ENCODE data around the gene NAA15. TPM values are rescaled to one million over a fixed set of nuclear protein-coding genes. Genes with fewer than 3 reads are reported as not detected.
"Not testable (repeated sequence)": the region's sequence is repeated elsewhere in the genome, so short reads cannot be mapped to it uniquely, and the experiment has no call there.

Gene NAA15
- total RNA-seq, 1 donor from 2014 or later = 48.0 TPM

- DNase-seq (ENCODE audit: low spot score) = no peak
Measured at GRCh38 chr4:139337612-139338011, 36.3 kb downstream of the NAA15 start.

- no peak for DNase-seq (ENCODE audit: low spot score)
Measured at GRCh38 chr4:139361301-139361700, 60.0 kb downstream of the NAA15 start.

GRCh38 chr4:139367421-139368090 is 66.3 kb downstream of the NAA15 start:
- no peak for DNase-seq (ENCODE audit: low spot score)

- no peak for DNase-seq (ENCODE audit: low spot score)
Measured at GRCh38 chr4:139368998-139369397, 67.7 kb downstream of the NAA15 start.

- DNase-seq (ENCODE audit: low spot score) = no peak
Measured at GRCh38 chr4:139374251-139374650, 72.9 kb downstream of the NAA15 start.

- no peak for DNase-seq (ENCODE audit: low spot score)
Measured at GRCh38 chr4:139386421-139386820, 85.1 kb downstream of the NAA15 start.

- no peak for DNase-seq (ENCODE audit: low spot score)
Measured at GRCh38 chr4:139389102-139389501, 87.8 kb downstream of the NAA15 start.

GRCh38 chr4:139389991-139390390 is 88.7 kb downstream of the NAA15 start:
- DNase-seq (ENCODE audit: low spot score) = no peak

GRCh38 chr4:139391731-139392130 is 90.4 kb downstream of the NAA15 start:
- no peak for DNase-seq (ENCODE audit: low spot score)

GRCh38 chr4:139392797-139393196 is 91.5 kb downstream of the NAA15 start:
- DNase-seq (ENCODE audit: low spot score) = no peak

- no peak for DNase-seq (ENCODE audit: low spot score)
Measured at GRCh38 chr4:139401368-139401767, 100.1 kb downstream of the NAA15 start.

- no peak for DNase-seq (ENCODE audit: low spot score)
Measured at GRCh38 chr4:139402436-139402835, 101.1 kb downstream of the NAA15 start.

- DNase-seq (ENCODE audit: low spot score) = no peak
Measured at GRCh38 chr4:139403462-139403861, 102.2 kb downstream of the NAA15 start.

GRCh38 chr4:139410312-139410711 is 109.0 kb downstream of the NAA15 start:
- no peak for DNase-seq (ENCODE audit: low spot score)

GRCh38 chr4:139414671-139415210 is 113.4 kb downstream of the NAA15 start:
- DNase-seq (ENCODE audit: low spot score) = not testable (repeated sequence)

GRCh38 chr4:139416073-139416673 is 114.9 kb downstream of the NAA15 start:
- DNase-seq (ENCODE audit: low spot score) = no peak

- DNase-seq (ENCODE audit: low spot score) = no peak
Measured at GRCh38 chr4:139419388-139419914, 118.1 kb downstream of the NAA15 start.

GRCh38 chr4:139420652-139421051 is 119.3 kb downstream of the NAA15 start:
- no peak for DNase-seq (ENCODE audit: low spot score)

- DNase-seq (ENCODE audit: low spot score) = no peak
Measured at GRCh38 chr4:139436122-139436521, 134.8 kb downstream of the NAA15 start.

GRCh38 chr4:139438141-139438540 is 136.8 kb downstream of the NAA15 start:
- DNase-seq (ENCODE audit: low spot score) = no peak

GRCh38 chr4:139441029-139441428 is 139.7 kb downstream of the NAA15 start:
- no peak for DNase-seq (ENCODE audit: low spot score)

GRCh38 chr4:139443661-139444060 is 142.4 kb downstream of the NAA15 start:
- no peak for DNase-seq (ENCODE audit: low spot score)

GRCh38 chr4:139444881-139445280 is 143.6 kb downstream of the NAA15 start:
- DNase-seq (ENCODE audit: low spot score) = not testable (repeated sequence)

Measured in mesenteric fat pad (tissue), 1 donor.